Measurements from ENCODE around the gene EHD1. TPM values are rescaled to one million over a fixed set of nuclear protein-coding genes. Genes with fewer than 3 reads are reported as not detected.

The EHD1 gene
- total RNA-seq, 2 donors from 2014 or later: 184 to 212 TPM

- no peak for DNase-seq
- H3K4me1 Mint-ChIP-seq: peaks cover 69% of the 10 kb centered on the region
- peak overlapping the region; percentile 98 for H3K27ac Mint-ChIP-seq
- peak; percentile 7 for ATAC-seq
- peaks cover 7% of the 10 kb centered on the region for H3K36me3 Mint-ChIP-seq (ENCODE audit: low read depth)
- H3K9me3 ChIP-seq (ENCODE audit: control insufficient read depth, low read length, poor library complexity, severe bottlenecking): no peaks in the 10 kb centered on the region
- peak overlapping the region; percentile 86 for H3K4me3 Mint-ChIP-seq
- H3K27me3 Mint-ChIP-seq: no peaks in the 10 kb centered on the region
Observed at GRCh38 chr11:64870176-64870892, 8.1 kb downstream of the EHD1 start.

- Mint-ChIP-seq H3K27ac (peak overlapping the region; percentile 98), H3K36me3 (ENCODE audit: low read depth) (peaks cover 7% of the 10 kb centered on the region), H3K27me3 (no peaks in the 10 kb centered on the region), H3K4me3 (peak overlapping the region; percentile 86), H3K4me1 (peaks cover 68% of the 10 kb centered on the region)
- H3K9me3 ChIP-seq (ENCODE audit: control insufficient read depth, low read length, poor library complexity, severe bottlenecking): no peaks in the 10 kb centered on the region
- DNase-seq (no peak), ATAC-seq (peak; percentile 12)
Observed at GRCh38 chr11:64869571-64870175, 8.7 kb downstream of the EHD1 start.

GRCh38 chr11:64868904-64869570 is 9.4 kb downstream of the EHD1 start:
- H3K4me1 Mint-ChIP-seq: peaks cover 63% of the 10 kb centered on the region
- DNase-seq (peak in 1 of 3 donors; percentile 58), ATAC-seq (peak; percentile 52)
- no peaks in the 10 kb centered on the region for H3K9me3 ChIP-seq (ENCODE audit: control insufficient read depth, low read length, poor library complexity, severe bottlenecking)
- no peaks in the 10 kb centered on the region for H3K27me3 Mint-ChIP-seq
- peak overlapping the region; percentile 98 for H3K27ac Mint-ChIP-seq
- H3K36me3 Mint-ChIP-seq (ENCODE audit: low read depth): peaks cover 7% of the 10 kb centered on the region
- H3K4me3 Mint-ChIP-seq: peak overlapping the region; percentile 86

- Mint-ChIP-seq H3K4me1 (peaks cover 64% of the 10 kb centered on the region), H3K27me3 (no peaks in the 10 kb centered on the region), H3K4me3 (peak overlapping the region; percentile 86), H3K36me3 (ENCODE audit: low read depth) (peaks cover 7% of the 10 kb centered on the region), H3K27ac (peak overlapping the region; percentile 98)
- DNase-seq (no peak), ATAC-seq (no peak)
- H3K9me3 ChIP-seq (ENCODE audit: control insufficient read depth, low read length, poor library complexity, severe bottlenecking): no peaks in the 10 kb centered on the region
Observed at GRCh38 chr11:64867748-64868462, 10.5 kb downstream of the EHD1 start.

GRCh38 chr11:64866173-64866491 is 12.3 kb downstream of the EHD1 start:
- peak overlapping the region; percentile 84 for H3K4me3 Mint-ChIP-seq
- H3K36me3 Mint-ChIP-seq (ENCODE audit: low read depth): peaks cover 3% of the 10 kb centered on the region
- DNase-seq (no peak), ATAC-seq (no peak)
- H3K27ac Mint-ChIP-seq: peak overlapping the region; percentile 98
- H3K27me3 Mint-ChIP-seq: no peaks in the 10 kb centered on the region
- H3K9me3 ChIP-seq (ENCODE audit: control insufficient read depth, low read length, poor library complexity, severe bottlenecking): no peaks in the 10 kb centered on the region
- peaks cover 66% of the 10 kb centered on the region for H3K4me1 Mint-ChIP-seq

DNA sequence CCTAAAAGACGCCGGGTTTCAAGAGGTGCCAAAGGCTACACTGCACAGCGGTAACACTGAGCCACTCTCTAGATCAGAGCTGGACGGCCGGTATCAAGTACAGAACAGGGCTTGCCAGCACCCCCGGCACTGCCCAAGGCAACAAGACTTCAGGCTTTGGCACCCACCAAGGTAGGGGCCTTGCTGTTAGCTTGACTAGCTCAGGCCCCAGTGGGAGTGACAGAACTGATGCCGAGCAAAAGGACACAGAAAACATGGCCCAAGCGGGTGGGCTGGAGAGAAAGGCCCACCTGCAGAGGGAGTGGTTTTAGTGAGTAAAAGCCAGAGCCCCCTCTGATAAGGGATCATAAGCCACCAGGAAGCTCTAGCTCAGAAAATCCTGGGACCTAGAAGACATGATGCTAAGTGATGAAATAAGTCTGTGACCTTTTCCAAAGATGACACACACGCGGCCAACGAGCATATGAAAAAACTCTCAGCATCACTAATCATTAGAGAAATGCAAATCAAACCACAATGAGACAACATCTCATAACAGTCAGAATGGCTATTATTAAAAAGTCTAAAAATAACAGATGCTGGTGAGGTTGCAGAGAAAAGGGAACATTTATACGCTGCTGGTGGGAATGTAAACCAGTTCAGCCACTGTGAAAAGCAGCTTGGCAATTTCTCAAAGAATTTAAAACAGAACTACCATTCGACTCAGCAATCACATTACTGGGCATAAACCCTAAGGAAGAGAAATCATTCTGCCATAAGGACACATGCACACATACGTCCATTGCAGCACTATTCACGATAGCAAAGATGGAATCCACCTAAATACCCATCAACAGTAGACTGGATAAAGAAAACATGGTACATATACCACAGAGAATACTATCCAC is 12.9 kb downstream of the EHD1 start:
- no peaks in the 10 kb centered on the region for H3K27me3 Mint-ChIP-seq
- peak; percentile 10 for ATAC-seq
- peaks cover 64% of the 10 kb centered on the region for H3K4me1 Mint-ChIP-seq
- H3K27ac Mint-ChIP-seq: peak overlapping the region; percentile 98
- H3K36me3 Mint-ChIP-seq (ENCODE audit: low read depth): peaks cover 3% of the 10 kb centered on the region
- DNase-seq: no peak
- H3K9me3 ChIP-seq (ENCODE audit: control insufficient read depth, low read length, poor library complexity, severe bottlenecking): no peaks in the 10 kb centered on the region
- H3K4me3 Mint-ChIP-seq: peak overlapping the region; percentile 84

DNA sequence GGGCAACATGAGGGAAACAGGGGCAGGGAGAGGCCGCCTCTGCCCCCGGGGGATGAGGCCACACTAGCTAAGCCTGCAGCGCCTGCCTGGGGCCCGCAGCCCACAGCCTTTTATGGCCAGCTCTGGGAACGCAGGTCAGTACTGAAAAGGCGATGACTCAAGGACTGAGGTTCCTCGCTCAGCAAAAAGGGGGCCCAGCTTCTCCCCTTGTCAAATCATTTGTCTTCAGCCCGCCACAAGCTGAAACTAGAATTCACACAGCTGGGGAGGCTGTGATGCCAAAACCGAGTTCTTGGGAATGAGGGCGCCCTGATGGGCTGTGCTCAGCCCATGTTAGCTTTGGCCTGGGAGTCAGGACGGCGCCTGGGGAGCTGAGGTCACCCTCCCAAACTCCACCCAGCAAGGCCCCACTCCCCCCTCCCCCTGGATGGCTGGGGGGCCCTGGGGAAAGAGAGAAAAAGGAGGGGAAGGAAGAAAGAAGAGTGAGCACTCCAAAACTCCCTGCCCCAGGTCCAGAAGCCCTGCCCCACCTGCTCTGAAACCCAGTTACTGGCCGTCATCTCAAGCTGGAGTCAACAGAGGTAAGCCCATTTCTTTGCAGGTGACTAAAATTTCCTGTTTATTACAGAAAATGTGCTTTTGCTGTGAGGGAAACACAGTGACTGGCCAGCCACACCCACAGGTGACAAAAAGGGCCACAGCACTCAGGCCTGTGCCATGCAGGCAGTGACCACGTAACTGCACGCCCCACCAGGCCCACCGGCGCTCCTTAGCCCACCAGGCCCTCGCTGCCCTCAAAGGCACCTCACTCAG is 13.7 kb downstream of the EHD1 start:
- Mint-ChIP-seq H3K36me3 (ENCODE audit: low read depth) (peaks cover 3% of the 10 kb centered on the region), H3K4me3 (peak overlapping the region; percentile 84), H3K27me3 (no peaks in the 10 kb centered on the region), H3K27ac (peak overlapping the region; percentile 98), H3K4me1 (peaks cover 66% of the 10 kb centered on the region)
- H3K9me3 ChIP-seq (ENCODE audit: control insufficient read depth, low read length, poor library complexity, severe bottlenecking): no peaks in the 10 kb centered on the region
- DNase-seq (no peak), ATAC-seq (peak; percentile 24)

GRCh38 chr11:64864135-64864472 is 14.3 kb downstream of the EHD1 start:
- peak overlapping the region; percentile 98 for H3K27ac Mint-ChIP-seq
- DNase-seq (no peak), ATAC-seq (no peak)
- H3K36me3 Mint-ChIP-seq (ENCODE audit: low read depth): peaks cover 3% of the 10 kb centered on the region
- no peaks in the 10 kb centered on the region for H3K27me3 Mint-ChIP-seq
- H3K4me3 Mint-ChIP-seq: peak overlapping the region; percentile 84
- no peaks in the 10 kb centered on the region for H3K9me3 ChIP-seq (ENCODE audit: control insufficient read depth, low read length, poor library complexity, severe bottlenecking)
- peaks cover 69% of the 10 kb centered on the region for H3K4me1 Mint-ChIP-seq

GRCh38 chr11:64863391-64864060 is 14.9 kb downstream of the EHD1 start:
- Mint-ChIP-seq H3K4me1 (peaks cover 69% of the 10 kb centered on the region), H3K36me3 (ENCODE audit: low read depth) (peaks cover 3% of the 10 kb centered on the region), H3K27me3 (no peaks in the 10 kb centered on the region), H3K27ac (peak overlapping the region; percentile 98), H3K4me3 (peak overlapping the region; percentile 84)
- DNase-seq: no peak
- no peak for ATAC-seq
- H3K9me3 ChIP-seq (ENCODE audit: control insufficient read depth, low read length, poor library complexity, severe bottlenecking): no peaks in the 10 kb centered on the region

DNA sequence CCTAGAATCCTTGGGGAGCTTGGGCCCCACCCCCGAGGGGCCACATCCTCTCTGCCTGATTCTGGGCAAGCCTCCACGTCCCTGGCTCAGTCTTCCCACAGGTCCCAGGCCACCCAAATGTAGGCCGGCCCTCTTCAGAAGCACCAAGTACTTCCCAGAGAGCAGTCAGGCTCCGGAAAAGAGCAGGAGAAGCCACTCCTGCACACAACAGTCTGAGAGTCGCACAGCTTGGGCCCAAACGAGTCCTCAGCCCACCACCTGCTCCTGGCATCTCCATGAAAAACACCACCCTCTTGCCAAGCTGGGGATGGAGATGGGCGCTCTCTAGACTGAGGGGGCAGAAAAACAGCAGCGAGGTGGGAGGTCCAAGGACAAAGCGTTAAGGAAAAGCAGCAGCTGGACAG is 15.4 kb downstream of the EHD1 start:
- Mint-ChIP-seq H3K27me3 (no peaks in the 10 kb centered on the region), H3K36me3 (ENCODE audit: low read depth) (peaks cover 3% of the 10 kb centered on the region), H3K27ac (peak overlapping the region; percentile 98), H3K4me1 (peaks cover 65% of the 10 kb centered on the region), H3K4me3 (peak overlapping the region; percentile 84)
- ATAC-seq (no peak), DNase-seq (no peak)
- no peaks in the 10 kb centered on the region for H3K9me3 ChIP-seq (ENCODE audit: control insufficient read depth, low read length, poor library complexity, severe bottlenecking)

DNA sequence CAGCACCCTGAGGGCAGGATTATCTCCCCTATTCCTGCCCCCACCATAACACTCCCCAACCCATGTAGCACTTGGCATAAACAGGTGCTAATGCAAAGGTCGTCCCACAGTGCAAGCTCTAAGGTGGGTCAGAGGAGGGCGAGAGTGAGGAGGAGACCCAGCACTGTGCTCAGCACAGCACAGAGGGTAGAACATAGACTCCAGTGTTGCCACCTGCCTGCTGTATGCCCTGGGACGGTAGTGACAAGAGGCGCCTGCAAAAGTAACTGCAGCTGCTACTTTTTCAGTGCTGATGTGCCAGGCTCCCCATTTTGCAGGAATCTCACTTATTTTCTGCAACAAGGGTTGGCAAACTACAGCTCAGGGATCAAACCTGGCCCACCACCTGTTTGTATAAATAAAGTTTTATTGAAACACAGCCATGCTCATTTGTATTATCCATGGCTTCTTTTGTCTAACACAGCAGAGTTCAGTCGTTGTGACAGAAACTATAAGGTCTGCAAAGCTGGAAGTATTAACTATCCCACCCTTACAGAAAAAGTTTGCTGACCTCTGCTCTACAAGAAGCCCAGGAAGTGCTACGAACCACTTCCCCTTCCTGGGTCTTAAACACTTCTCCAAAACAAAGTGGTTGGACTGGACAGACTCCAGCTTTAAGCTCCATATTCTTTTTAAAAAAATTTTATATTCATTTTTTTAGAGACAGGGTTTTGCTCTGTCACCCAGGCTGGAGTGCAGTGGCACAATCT is 17.0 kb downstream of the EHD1 start:
- peak overlapping the region; percentile 98 for H3K27ac Mint-ChIP-seq
- peaks cover 64% of the 10 kb centered on the region for H3K4me1 Mint-ChIP-seq
- H3K36me3 Mint-ChIP-seq (ENCODE audit: low read depth): no peaks in the 10 kb centered on the region
- H3K9me3 ChIP-seq (ENCODE audit: control insufficient read depth, low read length, poor library complexity, severe bottlenecking): no peaks in the 10 kb centered on the region
- ATAC-seq (peak; percentile 24), DNase-seq (no peak)
- H3K4me3 Mint-ChIP-seq: peak overlapping the region; percentile 81
- no peaks in the 10 kb centered on the region for H3K27me3 Mint-ChIP-seq
